CD14-positive monocyte (primary cell): ENCODE data around the gene OR2A1. TPM values are rescaled to one million over a fixed set of nuclear protein-coding genes. Genes with fewer than 3 reads are reported as not detected.
"Not testable (repeated sequence)": the region's sequence is repeated elsewhere in the genome, so short reads cannot be mapped to it uniquely, and the experiment has no call there.

Experiments
- DNase-seq, 3 donors: peaks; one replicate each; pipeline ENCODE4 v3.0.0-alpha.2; 2011 to 2022
- H2AFZ ChIP-seq: 2 replicates; pipeline ENCODE4 v1.6.0; 2012; ENCODE audit warnings: mild to moderate bottlenecking, low read depth, low read length, inconsistent platforms; ENCODE audit not compliant: insufficient read depth, poor library complexity, severe bottlenecking
- H3K27ac ChIP-seq, 2 donors: 1 replicate in 1 of 2; 2 replicates in 1 of 2; pipeline ENCODE4 v1.5.1; 2012 to 2013; ENCODE audit warnings: low read length in 2 of 2, control low read depth in 1 of 2, inconsistent platforms in 1 of 2, low read depth in 1 of 2, mild to moderate bottlenecking in 1 of 2
- H3K27me3 ChIP-seq, 2 donors: one replicate each; pipeline versions ENCODE4 v1.6.0 to v1.6.1; 2011 to 2013; ENCODE audit warnings: low read length in 2 of 2; ENCODE audit not compliant: control insufficient read depth in 2 of 2, insufficient read depth in 2 of 2
- H3K36me3 ChIP-seq, 2 donors: replicated peaks in 1 of 2; 1 replicate in 1 of 2; 2 replicates in 1 of 2; pipeline versions ENCODE4 v1.5.1 to v1.6.1; 2012 to 2013; ENCODE audit warnings: low read length in 2 of 2, control low read depth in 1 of 2, inconsistent platforms in 1 of 2, mild to moderate bottlenecking in 1 of 2; ENCODE audit not compliant: insufficient read depth in 2 of 2, control insufficient read depth in 1 of 2
- H3K4me1 ChIP-seq, 2 donors: 1 replicate in 1 of 2; 2 replicates in 1 of 2; pipeline versions ENCODE4 v1.5.1 to v1.6.1; 2012 to 2013; ENCODE audit warnings: low read length in 2 of 2, control low read depth in 1 of 2, inconsistent platforms in 1 of 2, mild to moderate bottlenecking in 1 of 2, moderate library complexity in 1 of 2; ENCODE audit not compliant: insufficient read depth in 2 of 2, control insufficient read depth in 1 of 2
- H3K4me2 ChIP-seq: replicated peaks from 2 replicates; pipeline ENCODE3; 2012; ENCODE audit warnings: low read length, moderate library complexity, mild to moderate bottlenecking; ENCODE audit not compliant: poor library complexity, severe bottlenecking; ENCODE audit errors: extremely low read depth
- H3K4me3 ChIP-seq, 3 experiments: fragments of 200-600 bp in 1 of 3; sonication (generic) in 1 of 3; replicated peaks in 1 of 3; 1 replicate in 2 of 3; 2 replicates in 1 of 3; pipeline ENCODE4 v1.5.1; 2011 to 2013; ENCODE audit warnings: low read length in 3 of 3, mild to moderate bottlenecking in 3 of 3, control low read depth in 2 of 3, low read depth in 2 of 3, inconsistent platforms in 1 of 3, moderate library complexity in 1 of 3
- H3K79me2 ChIP-seq: 2 replicates; pipeline ENCODE4 v1.6.0; 2012; ENCODE audit warnings: mild to moderate bottlenecking, control low read depth, inconsistent platforms, low read length, moderate library complexity; ENCODE audit not compliant: insufficient read depth
- H3K9ac ChIP-seq: 2 replicates; pipeline ENCODE4 v1.6.0; 2017; ENCODE audit warnings: low read length, mild to moderate bottlenecking; ENCODE audit not compliant: insufficient read depth, poor library complexity, severe bottlenecking
- H3K9me3 ChIP-seq, 2 donors: replicated peaks in 1 of 2; 1 replicate in 1 of 2; 2 replicates in 1 of 2; pipeline versions ENCODE4 v1.5.1 to v1.6.1; 2012 to 2013; ENCODE audit warnings: low read length in 2 of 2, control low read depth in 1 of 2; ENCODE audit not compliant: control insufficient read depth in 1 of 2, insufficient read depth in 1 of 2
- H4K20me1 ChIP-seq: 2 replicates; pipeline ENCODE4 v1.6.0; 2012; ENCODE audit warnings: mild to moderate bottlenecking, low read length, control low read depth, moderate library complexity; ENCODE audit not compliant: insufficient read depth
- H3K27ac Mint-ChIP-seq, 7 donors: one replicate each; pipeline ENCODE4 v1.8.0; 2020; ENCODE audit warnings: mild to moderate bottlenecking in 7 of 7, mixed read lengths in 7 of 7, moderate library complexity in 6 of 7, inconsistent platforms in 2 of 7
- H3K27me3 Mint-ChIP-seq, 3 donors: one replicate each; pipeline ENCODE4 v1.8.0; 2021 to 2022; ENCODE audit warnings: low read depth in 3 of 3, mild to moderate bottlenecking in 3 of 3, mixed read lengths in 3 of 3, moderate library complexity in 3 of 3, inconsistent platforms in 1 of 3
- H3K36me3 Mint-ChIP-seq, 2 donors: one replicate each; pipeline ENCODE4 v1.8.0; 2020; ENCODE audit warnings: mixed read lengths in 2 of 2, inconsistent platforms in 1 of 2, mild to moderate bottlenecking in 1 of 2
- H3K4me1 Mint-ChIP-seq: one replicate; pipeline ENCODE4 v1.8.0; 2020; ENCODE audit warnings: mild to moderate bottlenecking, mixed read lengths
- H3K4me3 Mint-ChIP-seq, 2 donors: one replicate each; pipeline ENCODE4 v1.8.0; 2020; ENCODE audit warnings: mild to moderate bottlenecking in 2 of 2, mixed read lengths in 2 of 2, moderate library complexity in 1 of 2
- H3K9me3 Mint-ChIP-seq, 7 donors: one replicate each; pipeline ENCODE4 v1.8.0; 2020 to 2022; ENCODE audit warnings: mixed read lengths in 7 of 7, mild to moderate bottlenecking in 6 of 7, moderate library complexity in 6 of 7, inconsistent platforms in 2 of 7
- WGBS: methylation state at CpG from one replicate; pipeline ENCODE4 v1.1.5; 2013; ENCODE audit warnings: missing lambda C conversion rate; ENCODE audit not compliant: insufficient coverage; 5-methylcytosine and 5-hydroxymethylcytosine counted together
- intact Hi-C, 2 donors: fragments of 100-400 bp; cut with micrococcal nuclease; formaldehyde crosslinking; loops; one replicate each; pipeline versions ENCODE4 v1.15.0 to v1.15.1; 2023
- polyA plus RNA-seq, 3 donors: library from polyadenylated mRNA; depleted of rRNA in 1 of 3; unstranded in 2 of 3; stranded (reverse) in 1 of 3; fragments of 300-500 nt in 2 of 3; fragments of >200 nt in 1 of 3; fragmentation: Illumina TruSeq in 2 of 3; gene quantifications; 1 replicate in 2 of 3; 2 replicates in 1 of 3; pipeline ENCODE4 v1.2.3, GENCODE V29; 2012 to 2021

Gene OR2A1
- polyA plus RNA-seq, 3 donors: not detected

DNA sequence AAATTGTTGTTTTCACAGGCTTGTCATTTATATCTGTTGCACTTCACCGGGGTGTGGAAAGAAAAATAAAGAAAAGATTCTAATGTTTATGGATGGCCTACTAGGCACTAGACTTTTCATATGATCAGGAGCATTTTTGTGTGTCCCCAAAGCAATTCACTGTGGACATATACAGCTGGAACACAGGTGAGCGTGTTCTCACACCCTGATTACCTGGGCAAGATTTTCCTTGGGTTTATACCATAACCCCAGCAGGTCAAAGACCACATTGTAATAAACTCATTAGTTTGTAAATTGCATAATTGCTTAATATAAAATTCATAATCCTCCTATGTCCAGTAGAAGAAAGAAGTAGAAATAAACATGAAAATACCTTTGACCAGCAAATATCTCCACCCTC, 1.0 kb upstream of the OR2A1 start:
- H3K9ac ChIP-seq, H3K27ac Mint-ChIP-seq, H3K4me1 ChIP-seq, intact Hi-C loops, DNase-seq, H3K36me3 Mint-ChIP-seq, H3K9me3 ChIP-seq, H3K4me2 ChIP-seq, H3K4me3 ChIP-seq, H3K4me1 Mint-ChIP-seq, H3K79me2 ChIP-seq, H4K20me1 ChIP-seq, H3K27me3 Mint-ChIP-seq, H2AFZ ChIP-seq, H3K27me3 ChIP-seq, H3K9me3 Mint-ChIP-seq, H3K36me3 ChIP-seq, H3K27ac ChIP-seq, H3K4me3 Mint-ChIP-seq: not testable (repeated sequence)
- WGBS: no CpG with 5 or more reads among the region's 2 CpGs

GRCh38 chr7:144317537-144317936, 5.3 kb downstream of the OR2A1 start:
- H2AFZ ChIP-seq, H3K9ac ChIP-seq, H3K27me3 ChIP-seq, H4K20me1 ChIP-seq, H3K27me3 Mint-ChIP-seq, H3K27ac ChIP-seq, H3K4me1 Mint-ChIP-seq, H3K36me3 Mint-ChIP-seq, H3K4me3 Mint-ChIP-seq, H3K9me3 ChIP-seq, DNase-seq, H3K4me3 ChIP-seq, intact Hi-C loops, H3K79me2 ChIP-seq, H3K9me3 Mint-ChIP-seq, H3K27ac Mint-ChIP-seq, H3K4me2 ChIP-seq, H3K36me3 ChIP-seq, H3K4me1 ChIP-seq: not testable (repeated sequence)
- WGBS: no CpG with 5 or more reads among the region's 1 CpG

DNA sequence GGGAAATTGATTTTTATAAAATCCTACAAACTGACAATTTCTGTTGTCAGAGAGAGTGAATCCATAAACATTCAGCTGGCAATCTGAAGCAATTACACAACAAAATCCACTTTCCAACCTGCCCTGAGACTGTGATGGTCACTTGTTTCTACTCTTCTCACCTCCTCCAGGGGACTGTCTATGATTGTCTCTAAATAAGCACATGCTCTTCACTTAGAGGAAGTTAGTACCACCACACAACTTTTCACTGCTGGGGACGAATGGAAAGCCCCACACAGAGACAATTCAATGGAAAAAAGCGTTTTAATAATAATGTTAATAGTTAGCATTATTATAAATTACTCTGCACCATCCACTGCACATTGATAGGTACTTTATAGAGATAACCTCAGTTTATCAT, 7.3 kb downstream of the OR2A1 start:
- intact Hi-C loops, H3K79me2 ChIP-seq: not testable (repeated sequence)
- WGBS: no CpG with 5 or more reads among the region's 2 CpGs

DNA sequence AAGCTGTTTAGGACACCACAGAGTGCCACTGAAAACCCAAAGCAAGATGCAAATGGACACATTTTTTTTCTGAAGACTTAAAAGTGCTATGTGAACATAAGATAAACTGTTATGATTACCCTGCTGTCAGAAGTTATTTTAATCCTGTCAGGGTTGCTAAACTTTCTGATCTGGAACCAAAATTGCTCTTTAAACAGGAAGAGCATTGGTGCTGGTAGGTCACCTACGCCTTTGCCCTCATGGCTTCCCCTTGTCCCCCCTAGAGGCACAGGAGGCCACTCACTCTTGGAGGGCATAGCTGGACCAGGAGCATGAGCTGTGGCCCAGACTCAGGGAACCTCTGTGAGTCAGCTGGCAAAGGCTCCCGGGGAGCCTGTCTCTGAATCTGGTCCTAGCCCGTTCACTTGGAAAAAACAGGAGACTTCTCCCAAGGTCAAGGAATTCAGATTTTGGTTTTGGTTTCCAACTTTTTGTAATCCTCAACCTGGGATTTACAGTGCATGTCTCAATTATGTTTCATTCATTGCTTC, 9.5 kb downstream of the OR2A1 start:
- H3K9me3 Mint-ChIP-seq, H3K4me3 Mint-ChIP-seq, H2AFZ ChIP-seq, H3K9ac ChIP-seq, H3K79me2 ChIP-seq, H4K20me1 ChIP-seq, H3K27ac ChIP-seq, H3K9me3 ChIP-seq, H3K4me2 ChIP-seq, DNase-seq, H3K36me3 Mint-ChIP-seq, H3K27ac Mint-ChIP-seq, H3K27me3 Mint-ChIP-seq, H3K36me3 ChIP-seq, H3K4me1 ChIP-seq, H3K4me3 ChIP-seq, H3K27me3 ChIP-seq, H3K4me1 Mint-ChIP-seq, intact Hi-C loops: not testable (repeated sequence)
- no CpG with 5 or more reads among the region's 3 CpGs for WGBS

More for the DNA sequence above, 7.3 kb downstream of the OR2A1 start:
- H3K36me3 ChIP-seq, H3K27me3 ChIP-seq, H3K4me1 Mint-ChIP-seq, H3K4me1 ChIP-seq, H3K9me3 Mint-ChIP-seq, H2AFZ ChIP-seq, H3K4me3 ChIP-seq, H4K20me1 ChIP-seq, H3K9me3 ChIP-seq, H3K27me3 Mint-ChIP-seq, H3K4me2 ChIP-seq, H3K36me3 Mint-ChIP-seq, H3K9ac ChIP-seq, H3K4me3 Mint-ChIP-seq, H3K27ac ChIP-seq, DNase-seq, H3K27ac Mint-ChIP-seq: not testable (repeated sequence)
